SK-N-SH (cell line): ENCODE data around the gene SCOC.

Source experiments
- CHD2 ChIP-seq: fragments of 150-350 bp; IDR thresholded peaks from 2 replicates; pipeline ENCODE4 v1.6.1; 2018; ENCODE audit warnings: low read length; ENCODE audit not compliant: partially characterized antibody
- CTCF ChIP-seq: fragments of 200-600 bp; sonication (generic); IDR thresholded peaks from 2 replicates; pipeline ENCODE4 v1.6.1; 2017; ENCODE audit warnings: antibody characterized with exemption, mild to moderate bottlenecking, moderate library complexity
- EP300 ChIP-seq, 2 experiments: IDR thresholded peaks; 2 replicates each; pipeline versions ENCODE4 v1.4.0 to v1.6.1; 2012; ENCODE audit warnings: borderline replicate concordance in 1 of 2, low read depth in 1 of 2, low read length in 1 of 2
- FOSL2 ChIP-seq: IDR thresholded peaks from 2 replicates; pipeline ENCODE4 v1.4.0; 2012; ENCODE audit warnings: low read depth, mild to moderate bottlenecking, moderate library complexity, borderline replicate concordance
- GABPA ChIP-seq: IDR thresholded peaks from 2 replicates; pipeline ENCODE4 v1.4.0; 2012; ENCODE audit warnings: low read depth, mild to moderate bottlenecking
- MAX ChIP-seq: IDR thresholded peaks from 2 replicates; pipeline ENCODE4 v1.4.0; 2012; ENCODE audit warnings: low read depth
- NRF1 ChIP-seq: IDR thresholded peaks from 2 replicates; pipeline ENCODE4 v1.6.1; 2012; ENCODE audit warnings: low read depth, mild to moderate bottlenecking, low read length
- POLR2AphosphoS5 ChIP-seq: IDR thresholded peaks from 2 replicates; pipeline ENCODE4 v1.6.1; 2012; ENCODE audit warnings: low read depth, low read length
- RAD21 ChIP-seq: IDR thresholded peaks from 2 replicates; pipeline ENCODE4 v1.6.1; 2012; ENCODE audit warnings: mild to moderate bottlenecking, low read length
- REST ChIP-seq: IDR thresholded peaks from 2 replicates; pipeline ENCODE4 v1.6.1; 2012; ENCODE audit warnings: mild to moderate bottlenecking, low read depth, low read length, moderate library complexity
- ZBTB33 ChIP-seq: IDR thresholded peaks from 2 replicates; pipeline ENCODE4 v1.4.0; 2012; ENCODE audit warnings: low read depth, borderline replicate concordance

GRCh38 chr4:140332734-140333133 is 40.7 kb upstream of the SCOC start:
- TF ChIP-seq ZBTB33 = no peak
- no peak for TF ChIP-seq POLR2AphosphoS5
- no peak for TF ChIP-seq GABPA
- no peak for TF ChIP-seq REST
- TF ChIP-seq EP300 (IDR thresholded peaks at IDR 0.05; ENCODE audit: borderline replicate concordance in 1 of 2, low read depth in 1 of 2, low read length in 1 of 2) = no peak
- TF ChIP-seq CTCF = no peak
- TF ChIP-seq MAX = no peak
- no peak for TF ChIP-seq NRF1
- TF ChIP-seq RAD21 = no peak
- no peak for TF ChIP-seq FOSL2
- no peak for TF ChIP-seq CHD2
